Keratinocyte (primary cell): ENCODE results near the gene CRISP3.

ENCODE experiments used
- CTCF ChIP-seq, 3 experiments: IDR thresholded peaks in 1 of 3; conservative IDR thresholded peaks in 1 of 3; optimal IDR thresholded peaks in 1 of 3; 2 replicates in 2 of 3; 3 replicates in 1 of 3; pipeline versions ENCODE3 to v1.5.1; 2011; ENCODE audit warnings: low read length in 3 of 3, mild to moderate bottlenecking in 3 of 3, moderate library complexity in 2 of 3, control low read depth in 1 of 3, inconsistent platforms in 1 of 3; ENCODE audit not compliant: insufficient read depth in 2 of 3; ENCODE audit errors: extremely low read depth in 1 of 3
- EZH2 ChIP-seq: IDR thresholded peaks from one replicate; pipeline ENCODE4 v1.6.1; 2012; ENCODE audit warnings: inconsistent platforms, mild to moderate bottlenecking, low read length, moderate library complexity

GRCh38 chr6:49732781-49733180 is 11.4 kb downstream of the CRISP3 start:
- TF ChIP-seq CTCF (optimal IDR thresholded peaks at IDR 0.05 in 1 of 3, IDR thresholded peaks at IDR 0.05 in 1 of 3, conservative IDR thresholded peaks at IDR 0.05 in 1 of 3; ENCODE audit: extremely low read depth in 1 of 3, insufficient read depth in 2 of 3, low read length in 3 of 3) (no peak), EZH2 (no peak)
